Measurements from ENCODE around the gene STAP2.

The STAP2 gene

DNA sequence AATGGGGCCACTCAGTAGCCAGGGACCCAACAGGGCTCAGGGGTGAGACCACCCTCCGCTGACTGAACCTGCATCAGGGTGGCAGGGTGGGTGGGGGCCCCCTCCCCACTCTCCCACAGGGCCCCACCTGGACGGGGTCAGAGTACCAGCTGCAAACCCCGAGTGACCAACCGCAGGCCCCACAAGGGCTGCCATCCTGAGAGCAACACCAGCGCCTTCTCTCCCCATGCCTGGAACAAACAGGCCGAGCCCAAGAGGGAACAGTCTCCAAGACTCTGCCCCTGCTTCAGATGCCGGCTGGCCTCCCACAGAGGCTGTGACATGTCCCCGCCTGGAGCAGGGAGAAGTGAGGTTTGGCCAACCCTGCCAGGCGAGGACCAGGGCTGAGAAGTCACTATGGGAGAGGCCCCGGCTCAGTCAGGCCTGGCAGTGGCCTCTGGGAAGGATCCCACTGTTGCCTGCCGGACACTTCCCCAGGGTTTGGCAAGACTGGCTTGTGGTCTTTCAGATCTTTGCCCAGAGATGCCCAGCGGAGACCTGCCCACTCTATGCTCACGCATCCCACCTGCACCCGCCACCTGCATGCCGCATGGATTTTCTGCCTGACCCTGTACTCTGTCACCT is 31.9 kb upstream of the STAP2 start:
- DNase-seq, result no peak

- no peak for DNase-seq
These were observed 31.2 kb upstream of the STAP2 start for GRCh38 chr19:4369888-4370260.

DNA sequence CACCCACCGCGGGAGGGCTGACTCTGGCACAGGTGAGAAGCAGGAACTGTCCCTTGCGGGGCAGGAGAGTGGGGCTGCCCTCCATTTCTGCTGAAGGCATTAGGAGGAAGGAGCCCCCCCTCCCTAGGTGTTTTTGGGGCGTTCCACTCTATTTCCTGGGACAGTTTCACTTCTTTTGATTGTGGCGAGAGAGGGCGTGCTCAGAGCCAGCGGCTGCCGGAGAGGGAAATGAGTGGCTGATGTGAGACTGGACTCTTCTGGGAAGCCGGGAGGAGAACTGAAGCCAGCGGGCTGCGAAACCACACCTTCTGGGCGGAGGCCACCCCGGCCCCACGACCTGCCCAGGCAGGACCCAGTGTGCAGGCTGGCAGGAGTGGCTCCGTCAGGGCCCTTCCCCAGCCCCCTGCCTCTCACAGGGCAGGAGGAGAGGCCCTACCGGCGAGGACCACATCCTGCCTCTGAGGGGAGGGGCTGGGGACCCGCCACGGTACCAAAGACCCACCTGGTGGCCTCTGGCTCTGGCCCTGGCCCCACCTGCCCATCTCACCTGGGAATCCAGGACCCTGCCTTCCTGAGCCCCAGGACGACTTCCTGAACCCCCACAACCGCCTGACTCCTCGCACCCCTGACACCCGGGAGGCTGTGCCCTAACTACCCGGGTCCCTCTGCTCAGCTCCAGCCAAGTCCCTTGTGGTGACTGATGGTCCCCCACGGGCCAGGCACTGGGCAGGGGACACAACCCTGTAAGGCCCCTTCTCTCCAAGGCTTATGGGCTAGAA is 30.7 kb upstream of the STAP2 start:
- no peak for DNase-seq

- DNase-seq, result no peak
These were observed 29.6 kb upstream of the STAP2 start for GRCh38 chr19:4368128-4368820.

- DNase-seq, result no peak
These were observed 29.1 kb upstream of the STAP2 start for GRCh38 chr19:4367781-4368127.

DNA sequence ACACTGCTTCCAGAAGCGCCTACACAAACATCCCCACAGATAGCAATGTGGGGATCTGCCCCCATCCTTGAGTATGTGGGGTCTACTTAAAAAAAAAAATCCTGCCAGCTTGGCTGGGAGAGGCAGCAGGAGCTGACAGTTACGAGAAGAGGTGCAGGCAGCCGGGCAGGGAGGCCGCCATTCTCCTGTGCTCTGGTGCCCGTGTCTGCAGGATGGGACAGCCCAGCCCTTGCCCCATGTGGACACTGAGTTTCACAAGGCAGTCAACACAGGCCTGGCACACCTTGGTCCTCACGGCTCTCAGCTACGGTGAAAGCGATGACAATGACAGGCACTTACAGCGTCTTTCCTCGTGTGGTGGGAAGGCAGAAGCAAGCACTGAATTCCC is 28.7 kb upstream of the STAP2 start:
- DNase-seq, result no peak

- no peak for DNase-seq
These were observed 28.2 kb upstream of the STAP2 start for GRCh38 chr19:4366666-4367335.

GRCh38 chr19:4365791-4366665 is 27.4 kb upstream of the STAP2 start:
- no peak for DNase-seq

DNA sequence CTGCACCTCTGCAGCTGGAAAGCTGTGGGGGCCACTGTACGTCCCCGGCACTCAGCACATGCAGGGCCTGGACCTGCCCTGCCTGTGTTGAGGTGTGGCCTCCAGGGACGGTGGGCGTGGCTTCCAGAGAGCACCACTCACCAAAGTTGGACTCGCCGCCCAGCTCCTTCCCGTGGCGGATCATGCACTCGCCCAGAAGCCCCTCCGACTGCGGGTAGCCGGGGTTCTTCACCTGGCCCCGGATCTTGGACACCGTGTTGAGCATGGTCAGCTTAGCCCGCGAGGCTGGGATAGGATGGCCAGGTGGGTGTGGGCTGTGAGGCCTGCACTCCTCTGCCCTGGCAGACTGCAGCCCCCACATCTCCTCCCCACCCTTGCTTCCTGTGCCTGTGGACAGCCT is 26.7 kb upstream of the STAP2 start:
- DNase-seq, result no peak

GRCh38 chr19:4363571-4364304 is 25.1 kb upstream of the STAP2 start:
- DNase-seq, result no peak

DNA sequence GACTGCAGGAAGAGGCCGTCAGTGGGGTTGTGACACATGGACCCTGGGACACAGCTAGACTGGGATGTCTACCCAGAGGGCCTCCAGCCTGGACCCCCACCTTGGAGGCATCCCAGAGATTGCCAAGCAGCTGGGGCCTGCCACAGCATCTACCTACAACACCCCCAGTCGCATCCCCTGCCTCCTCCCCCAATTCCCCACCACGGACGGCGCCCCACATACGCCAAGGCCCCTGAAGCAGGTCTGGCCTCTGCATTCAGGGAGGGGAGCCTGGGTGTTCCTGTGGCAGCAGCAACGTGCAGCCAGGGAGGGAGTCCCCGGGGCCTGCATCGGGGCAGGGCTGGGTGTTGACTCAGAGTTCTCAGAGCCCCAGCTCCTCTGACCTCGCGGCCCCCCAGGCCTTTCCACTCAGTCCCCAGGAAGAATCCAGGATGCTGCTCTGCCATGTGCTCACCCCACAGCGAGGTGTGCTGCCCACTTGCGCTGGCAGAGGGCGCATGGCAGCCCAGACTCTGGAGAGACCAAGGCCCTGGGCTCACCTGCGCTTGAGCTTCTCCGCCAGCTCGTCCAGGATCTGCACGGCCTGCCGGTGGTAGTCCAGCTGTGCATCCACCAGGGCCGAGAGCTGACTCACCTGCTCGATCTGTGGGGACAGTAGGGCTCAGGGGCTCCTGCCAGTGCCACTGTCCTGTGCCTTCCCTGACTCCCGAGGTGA is 24.4 kb upstream of the STAP2 start:
- no peak for DNase-seq

DNA sequence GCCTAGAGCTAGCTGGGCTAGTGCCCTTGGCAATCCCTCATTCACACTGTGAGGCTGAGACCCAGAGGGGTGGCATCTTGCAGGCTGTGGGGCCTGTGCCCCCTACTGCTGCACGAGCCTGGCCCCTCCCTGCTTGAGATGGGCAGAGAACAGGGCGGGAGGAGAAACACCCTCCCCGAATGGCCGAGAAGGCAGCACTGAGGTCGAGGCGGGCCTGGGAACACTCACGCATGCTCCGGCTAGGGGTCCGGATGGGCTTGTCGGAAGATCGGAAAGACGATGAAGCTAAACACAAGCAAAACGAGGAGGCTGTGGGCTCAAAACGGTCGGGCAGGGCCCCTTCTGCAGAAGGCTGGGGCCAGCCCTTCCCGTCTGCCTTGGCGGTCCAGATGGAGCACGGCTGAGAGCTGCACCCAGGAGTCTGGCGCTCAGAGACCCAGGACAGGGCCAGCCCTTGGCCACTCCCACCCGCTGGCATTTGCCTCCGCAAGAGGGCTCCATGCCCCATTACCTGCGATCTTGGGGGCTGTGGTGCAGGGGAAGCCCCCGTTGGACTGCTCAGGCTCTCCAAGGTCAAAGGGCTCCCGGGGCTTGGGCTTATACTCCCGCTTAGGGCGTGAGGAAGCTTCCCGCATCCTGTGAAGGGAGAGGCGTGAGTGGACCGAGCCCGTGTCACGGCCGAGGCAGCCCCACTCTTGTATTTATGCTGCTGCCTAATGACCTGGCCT is 23.6 kb upstream of the STAP2 start:
- no peak for DNase-seq

GRCh38 chr19:4361152-4362046 is 22.8 kb upstream of the STAP2 start:
- no peak for DNase-seq

DNA sequence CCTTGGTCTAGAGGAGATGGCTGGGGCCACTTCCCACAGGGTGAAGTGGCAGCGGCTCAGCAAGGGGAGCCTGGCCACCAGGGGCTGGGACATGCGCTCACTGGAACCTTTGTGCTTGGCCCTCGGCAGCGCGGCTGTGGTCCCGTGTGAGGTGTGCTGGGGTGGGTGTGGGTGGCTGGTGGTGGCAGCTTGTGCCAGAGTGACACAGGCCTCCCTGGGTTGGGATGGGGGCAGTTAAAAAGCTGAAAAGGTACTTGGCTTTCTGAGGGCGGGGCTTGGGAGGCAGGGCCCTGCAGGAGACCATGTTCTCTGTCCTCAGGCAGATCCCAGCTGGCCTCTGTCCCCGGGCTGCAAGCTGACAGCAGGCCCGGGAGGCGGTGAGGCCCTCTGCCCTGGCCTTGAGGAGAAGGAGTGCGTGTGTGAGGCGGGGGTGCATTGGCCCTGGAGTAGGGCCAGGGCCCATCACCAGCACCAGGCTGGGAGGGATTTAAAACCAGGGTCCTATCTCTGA is 22.1 kb upstream of the STAP2 start:
- DNase-seq, result no peak

DNA sequence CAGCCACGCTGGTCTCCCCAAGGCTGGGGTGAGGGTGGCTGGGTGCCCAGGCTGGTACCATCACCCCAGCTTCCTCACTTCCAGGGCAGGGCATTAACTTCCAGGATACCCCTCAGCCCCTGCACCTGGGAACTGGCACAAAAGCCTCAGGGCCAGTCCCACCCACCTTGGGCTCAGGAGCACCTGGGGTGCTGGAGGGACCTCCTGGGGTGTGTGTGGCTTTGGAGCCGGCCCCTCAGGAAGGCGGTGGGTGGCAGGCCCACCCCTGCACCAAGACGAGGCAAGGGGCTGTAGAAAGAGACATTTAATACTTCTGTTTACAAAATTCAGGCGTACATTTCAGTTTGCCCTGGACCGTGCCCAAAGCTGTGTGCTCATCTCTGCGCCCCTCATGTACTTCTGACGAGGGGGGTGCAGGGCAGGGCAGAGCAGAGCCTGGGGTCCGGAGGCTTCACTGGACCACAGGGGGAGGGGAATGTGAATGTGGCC is 21.5 kb upstream of the STAP2 start:
- no peak for DNase-seq

- no peak for DNase-seq
These were observed 21.0 kb upstream of the STAP2 start for GRCh38 chr19:4359627-4360000.

DNA sequence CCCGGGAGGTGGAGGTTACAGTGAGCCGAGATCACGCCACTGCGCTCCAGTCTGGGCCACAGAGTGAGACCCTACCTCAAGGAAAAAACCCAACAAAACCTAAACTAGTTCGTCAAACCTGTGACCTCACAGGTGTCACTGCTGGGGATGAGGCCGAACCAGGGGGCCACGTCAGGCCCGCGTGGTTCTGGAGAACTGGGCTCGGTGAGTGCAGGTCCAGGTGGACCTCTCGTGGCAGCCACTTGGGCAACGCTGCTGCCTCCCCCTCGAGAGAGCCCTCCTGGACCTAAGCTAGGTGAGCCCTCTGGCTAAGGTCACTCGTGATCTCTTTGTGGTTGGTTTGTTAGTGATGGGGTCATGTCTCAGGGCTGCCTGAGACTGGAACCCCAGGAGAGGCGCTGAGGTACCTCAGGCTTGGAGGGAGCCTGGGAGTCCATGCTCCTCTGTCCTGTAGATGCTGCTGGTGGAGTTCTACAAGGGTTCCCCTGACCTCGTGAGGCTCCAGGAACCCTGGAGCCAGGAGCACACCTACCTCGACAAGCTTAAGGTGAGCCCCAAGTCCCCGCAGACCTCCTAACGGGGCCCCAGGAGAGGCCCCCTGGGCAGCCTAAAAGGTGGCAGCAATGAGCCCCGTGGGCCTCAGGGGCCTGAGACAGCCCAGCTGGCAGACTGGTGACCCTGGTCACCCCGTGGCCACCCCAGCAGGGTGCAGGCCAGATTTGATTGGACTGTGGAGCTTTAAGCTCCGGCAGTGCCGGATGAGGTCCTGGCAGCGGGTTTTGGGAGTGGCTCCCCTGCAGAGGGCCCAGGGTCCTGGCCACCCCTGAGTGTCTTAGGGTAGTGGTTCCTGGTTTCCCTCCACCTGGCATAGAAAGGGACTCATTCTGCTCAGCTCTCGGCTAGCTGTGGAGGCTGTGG is 20.3 kb upstream of the STAP2 start:
- no peak for DNase-seq

DNA sequence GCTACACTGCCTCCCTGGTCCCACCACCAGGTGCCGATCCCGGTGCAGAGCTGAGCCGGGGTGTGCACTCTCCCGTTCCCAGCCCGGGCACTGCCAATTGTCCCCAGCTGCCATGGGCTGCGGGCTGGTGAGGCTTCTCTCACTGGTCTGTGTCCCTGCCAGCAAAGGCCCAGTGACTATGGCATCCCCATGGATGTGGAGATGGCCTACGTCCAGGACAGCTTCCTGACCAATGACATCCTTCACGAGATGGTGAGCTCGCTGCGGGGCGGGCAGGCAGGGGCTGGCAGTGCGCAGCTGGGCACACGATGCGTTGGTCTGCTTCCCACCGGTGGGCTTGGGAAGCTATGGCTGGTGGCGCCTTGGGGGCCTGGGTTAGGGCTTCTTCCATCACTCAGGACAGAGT is 19.3 kb upstream of the STAP2 start:
- DNase-seq, result no peak

Data from SW 1271 (cell line).